K562 (cell line): Measurements from ENCODE around the gene OR10G2. TPM values are rescaled to one million over a fixed set of nuclear protein-coding genes. Genes with fewer than 3 reads are reported as not detected.

Experiments used
- ATAC-seq: fragments of 200-7000 bp; cut with Tn5 transposase; 3 replicates; pipeline ENCODE4 v1.9.1; 2020; ENCODE audit warnings: moderate library complexity
- BruUV-seq: library from RNA; stranded (reverse); fragments of 400-500 nt; replicated peaks from 2 replicates; lab custom pipeline; 2021; lab: Mats Ljungman, UMichigan
- CTCF ChIA-PET: fragments of 300-600 bp; formaldehyde crosslinking; extraction: SDS; loops from one replicate; lab custom pipeline; 2021; ENCODE audit warnings: low intra/inter-chr PET ratio; lab: Yijun Ruan, JAX
- POLR2A ChIA-PET: fragments of 300-600, 350-650 bp; sonication (Branson Sonifier 250); formaldehyde crosslinking; extraction: SDS; loops from one replicate; lab custom pipeline; 2021; ENCODE audit warnings: antibody characterized with exemption, inconsistent platforms; lab: Yijun Ruan, JAX
- DNase-seq, 4 experiments: peaks; one replicate each; pipeline versions ENCODE4 v3.0.0 to v3.0.0-alpha.2; 2011 to 2018; ENCODE audit warnings: low spot score in 3 of 4, mixed read lengths in 3 of 4; ENCODE audit errors: extremely low read depth in 1 of 4
- FAIRE-seq: peaks from 2 replicates; lab custom pipeline; 2011; peaks lifted over from hg19 to GRCh38; lab: Jason Lieb, UNC
- H2AFZ ChIP-seq: 2 replicates; pipeline ENCODE4 v1.6.0; 2011; ENCODE audit warnings: low read depth, low read length, control low read depth, inconsistent platforms
- H3K27ac ChIP-seq: fragments of 200-600 bp; 3 replicates; pipeline ENCODE4 v1.8.0; 2011; ENCODE audit warnings: low read depth, mild to moderate bottlenecking, control low read depth, inconsistent platforms, low read length, moderate library complexity, mixed read lengths; ENCODE audit errors: extremely low read depth
- H3K27me3 ChIP-seq, 2 experiments: fragments of 300-600 bp in 1 of 2; 2 replicates in 1 of 2; 3 replicates in 1 of 2; pipeline versions ENCODE4 v1.6.0 to v1.8.0; 2011; ENCODE audit warnings: inconsistent platforms in 2 of 2, low read length in 2 of 2, mild to moderate bottlenecking in 1 of 2, mixed read lengths in 1 of 2, moderate library complexity in 1 of 2; ENCODE audit not compliant: control insufficient read depth in 2 of 2, insufficient read depth in 2 of 2
- H3K36me3 ChIP-seq: fragments of 300-600 bp; 3 replicates; pipeline ENCODE4 v1.8.0; 2011; ENCODE audit warnings: mild to moderate bottlenecking, low read length, inconsistent platforms; ENCODE audit not compliant: control insufficient read depth, insufficient read depth
- H3K4me1 ChIP-seq, 2 experiments: fragments of 200-600 bp in 1 of 2; replicated peaks in 1 of 2; 2 replicates in 1 of 2; 3 replicates in 1 of 2; pipeline versions ENCODE4 v1.5.1 to v1.8.0; 2011; ENCODE audit warnings: inconsistent platforms in 2 of 2, low read length in 2 of 2, mild to moderate bottlenecking in 1 of 2, mixed read lengths in 1 of 2, moderate library complexity in 1 of 2; ENCODE audit not compliant: control insufficient read depth in 2 of 2, insufficient read depth in 2 of 2
- H3K4me2 ChIP-seq: 2 replicates; pipeline ENCODE4 v1.6.1; 2011; ENCODE audit warnings: low read length, control low read depth, inconsistent platforms, mixed read lengths; ENCODE audit not compliant: insufficient read depth
- H3K4me3 ChIP-seq: fragments of 200-600 bp; sonication (generic), shearing (Covaris generic); 2 replicates; pipeline ENCODE4 v1.5.1; 2016; ENCODE audit warnings: control low read depth, inconsistent platforms
- H3K79me2 ChIP-seq: fragments of 200-600 bp; 3 replicates; pipeline ENCODE4 v1.8.0; 2011; ENCODE audit warnings: low read length, inconsistent platforms; ENCODE audit not compliant: control insufficient read depth, insufficient read depth
- H3K9ac ChIP-seq, 2 experiments: 2 replicates each; pipeline versions ENCODE4 v1.6.0 to v1.6.1; 2011; ENCODE audit warnings: low read depth in 2 of 2, low read length in 2 of 2, control low read depth in 1 of 2, inconsistent platforms in 1 of 2, mild to moderate bottlenecking in 1 of 2, mixed read lengths in 1 of 2; ENCODE audit not compliant: insufficient read depth in 1 of 2
- H3K9me1 ChIP-seq: one replicate; pipeline ENCODE4 v1.6.0; 2011; ENCODE audit warnings: inconsistent platforms, mild to moderate bottlenecking, low read length, moderate library complexity; ENCODE audit not compliant: control insufficient read depth, insufficient read depth
- H3K9me3 ChIP-seq: replicated peaks from 2 replicates; pipeline ENCODE4 v1.5.1; 2011; ENCODE audit warnings: low read depth, low read length, inconsistent platforms; ENCODE audit not compliant: control insufficient read depth, insufficient read depth
- H4K20me1 ChIP-seq: replicated peaks from 2 replicates; pipeline ENCODE4 v1.6.1; 2011; ENCODE audit warnings: low read length, inconsistent platforms, mixed read lengths; ENCODE audit not compliant: control insufficient read depth, insufficient read depth
- C11orf30 ChIP-seq: fragments of 450-650 bp; IDR thresholded peaks from 2 replicates; pipeline ENCODE4 v1.6.1; 2016; ENCODE audit warnings: low read depth, mild to moderate bottlenecking
- CHD4 ChIP-seq: fragments of 200-600 bp; sonication (generic); IDR thresholded peaks from 3 replicates; pipeline ENCODE4 v1.6.1; 2012; ENCODE audit warnings: low read depth, mild to moderate bottlenecking, mixed read lengths, low read length, inconsistent platforms; ENCODE audit not compliant: insufficient read depth, insufficient replicate concordance, poor library complexity, severe bottlenecking
- HMGN3 ChIP-seq: IDR thresholded peaks from 2 replicates; pipeline ENCODE4 v1.6.1; 2011; ENCODE audit warnings: borderline replicate concordance, low read depth, mild to moderate bottlenecking, mixed read lengths, low read length; ENCODE audit not compliant: insufficient read length; ENCODE audit errors: extremely low read depth
- RBM34 ChIP-seq: fragments of 200-400 bp; formaldehyde crosslinking; IDR thresholded peaks from 2 replicates; pipeline ENCODE4 v1.6.1; 2018; ENCODE audit warnings: low read length, borderline replicate concordance; ENCODE audit not compliant: insufficient read depth
- RERE ChIP-seq: sonication (generic); formaldehyde crosslinking; IDR thresholded peaks from 2 replicates; pipeline ENCODE4 v1.8.0; 2023; ENCODE audit warnings: missing genetic modification reagents, mild to moderate bottlenecking, borderline replicate concordance
- SOX6 ChIP-seq: fragments of 450-650 bp; IDR thresholded peaks from 2 replicates; pipeline ENCODE4 v1.6.1; 2014; ENCODE audit warnings: mild to moderate bottlenecking
- SREBF1 ChIP-seq: fragments of 150-350 bp; IDR thresholded peaks from 2 replicates; pipeline ENCODE4 v1.6.1; 2014; ENCODE audit warnings: antibody characterized with exemption, low read depth, low read length, borderline replicate concordance
- THAP12 ChIP-seq: fragments of 250-450 bp; sonication (Bioruptor Pico); IDR thresholded peaks from 2 replicates; pipeline ENCODE4 v1.9.0; 2021; ENCODE audit warnings: mild to moderate bottlenecking, inconsistent platforms
- ZNF121 ChIP-seq: sonication (generic); formaldehyde crosslinking; conservative IDR thresholded peaks from 2 replicates; pipeline ENCODE4 v1.8.0; 2022; ENCODE audit warnings: missing genetic modification reagents
- ZNF174 ChIP-seq: fragments of 250-450 bp; sonication (Bioruptor Pico); IDR thresholded peaks from 2 replicates; pipeline ENCODE4 v1.4.0; 2020; ENCODE audit warnings: mild to moderate bottlenecking
- ZNF445 ChIP-seq: fragments of 250-450 bp; sonication (Bioruptor Pico); IDR thresholded peaks from 2 replicates; pipeline ENCODE4 v1.4.0; 2020; ENCODE audit warnings: low read depth, mild to moderate bottlenecking, moderate library complexity
- ZNF57 ChIP-seq: fragments of 450-650 bp; formaldehyde crosslinking; IDR thresholded peaks from 2 replicates; pipeline ENCODE4 v1.4.0; 2020; ENCODE audit warnings: mild to moderate bottlenecking, moderate library complexity
- WGBS: fragments of 100-300 bp; shearing (Covaris generic); methylation state at CpG from one replicate; pipeline ENCODE4 v1.1.6; 2016; ENCODE audit warnings: low coverage, mixed read lengths; ENCODE audit not compliant: insufficient coverage; ENCODE audit errors: missing lambda C conversion rate; 5-methylcytosine and 5-hydroxymethylcytosine counted together
- in situ Hi-C: fragments of 300-500 bp; cut with MboI; formaldehyde crosslinking; loops from 4 replicates; pipeline ENCODE4 v1.15.0; 2018; ENCODE audit warnings: inconsistent platforms, mixed read lengths
- intact Hi-C: fragments of 100-400 bp; cut with micrococcal nuclease; formaldehyde crosslinking; loops from 2 replicates; pipeline ENCODE4 v1.14.2; 2022
- polyA plus RNA-seq, 8 experiments: library from polyadenylated mRNA; depleted of rRNA in 4 of 8; stranded (reverse) in 5 of 8; unstranded in 3 of 8; fragments of >200 nt; fragmentation: Nextera tagmentation in 2 of 8; fragmentation: Illumina TruSeq in 1 of 8; extraction: Ambion mirVana in 2 of 8; extraction: Trizol in 1 of 8; gene quantifications; 2 replicates each; pipeline versions ENCODE4 v1.2.1 to v1.2.3, GENCODE V29; 2011 to 2014; ENCODE audit warnings: inconsistent platforms in 1 of 8, missing spikeins in 1 of 8
- total RNA-seq, 7 experiments: library from RNA; depleted of rRNA in 6 of 7; stranded (reverse); fragments of >200 nt in 6 of 7; fragmentation: Illumina TruSeq in 2 of 7; extraction: Trizol in 2 of 7; gene quantifications; 2 replicates each; pipeline versions ENCODE4 v1.2.1 to v1.2.3, GENCODE V29; 2011 to 2021; ENCODE audit warnings: low replicate concordance in 1 of 7

The OR10G2 gene
- total and polyA plus RNA-seq, 9 of the 15 experiments (the other 6 are each of a cell fraction or from before 2014, with no cell fraction given) = not detected

- H3K79me2 ChIP-seq = no peaks in the 10 kb centered on the region
- ChIA-PET CTCF (no interaction called here), POLR2A (no interaction called here)
- WGBS = 0% methylated on average over 1 of the region's 1 CpG
- H3K4me1 ChIP-seq = no peaks in the 10 kb centered on the region
- ATAC-seq (no peak), FAIRE-seq (no peak), DNase-seq (no peak)
- no TSS peak for BruUV-seq
- no peak overlapping the region for H3K4me3 ChIP-seq
- H3K36me3 ChIP-seq = no peaks in the 10 kb centered on the region
- H4K20me1 ChIP-seq = no peaks in the 10 kb centered on the region
- no peaks in the 10 kb centered on the region; a peak in 1 of 5 replicates for H3K27me3 ChIP-seq
- no peak overlapping the region for H3K27ac ChIP-seq
- no peaks in the 10 kb centered on the region for H3K9me1 ChIP-seq
- in situ Hi-C loops = no loop called here
- H2AFZ ChIP-seq = no peak overlapping the region
- H3K4me2 ChIP-seq = no peak overlapping the region
- no peak overlapping the region for H3K9ac ChIP-seq
- no peaks in the 10 kb centered on the region for H3K9me3 ChIP-seq
- intact Hi-C loops = no loop called here
- no peak for TF ChIP-seq ZNF121 (CRISPR knock-in tag)
- TF ChIP-seq HMGN3 = no peak
- no peak for TF ChIP-seq ZNF57 (CRISPR knock-in tag)
- no peak for TF ChIP-seq SOX6
- no peak for TF ChIP-seq RBM34
- TF ChIP-seq ZNF174 (CRISPR knock-in tag) = no peak
- no peak for TF ChIP-seq C11orf30
- TF ChIP-seq CHD4 = no peak
- TF ChIP-seq ZNF445 (CRISPR knock-in tag) = no peak
- no peak for TF ChIP-seq THAP12 (CRISPR knock-in tag)
- TF ChIP-seq RERE (CRISPR knock-in tag) = no peak
- no peak for TF ChIP-seq SREBF1
These were observed 22.2 kb upstream of the OR10G2 start for GRCh38 chr14:21656980-21657379.
